B cell (primary cell): ENCODE measurements around the gene ANGPT4.

ENCODE experiments used
- EZH2 ChIP-seq: IDR thresholded peaks from 2 replicates; pipeline ENCODE4 v1.6.1; 2012; ENCODE audit warnings: borderline replicate concordance, low read depth, mild to moderate bottlenecking, moderate library complexity, low read length; ENCODE audit not compliant: insufficient read depth, poor library complexity, severe bottlenecking
- TF ChIP-seq, protein P1 (sequence below): fragments of 200-600 bp; IDR thresholded peaks from one replicate; pipeline ENCODE4 v1.8.0; 2022; ENCODE audit warnings: antibody characterized with exemption, mild to moderate bottlenecking

DNA sequence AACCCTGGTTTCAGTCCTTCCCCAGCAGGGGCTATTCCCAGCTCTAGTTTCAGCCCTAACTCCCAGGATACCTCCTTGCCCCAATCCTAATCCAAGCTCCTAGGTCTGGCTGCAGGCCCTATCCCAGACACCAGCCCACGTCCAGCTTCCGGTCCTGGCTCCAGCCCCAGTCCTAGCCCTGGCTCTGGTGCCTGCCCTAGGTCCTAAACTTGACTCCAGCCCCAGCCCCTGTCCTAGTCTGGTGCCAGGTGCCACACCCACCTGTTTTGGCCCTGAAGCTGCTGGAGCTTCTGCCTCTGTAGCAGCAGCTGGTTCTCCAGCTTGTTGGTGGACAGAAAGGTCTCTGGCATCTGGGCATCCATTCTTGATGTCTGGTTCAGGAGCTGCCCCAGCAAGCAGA, 28.1 kb downstream of the ANGPT4 start:
- TF ChIP-seq, protein P1, sequence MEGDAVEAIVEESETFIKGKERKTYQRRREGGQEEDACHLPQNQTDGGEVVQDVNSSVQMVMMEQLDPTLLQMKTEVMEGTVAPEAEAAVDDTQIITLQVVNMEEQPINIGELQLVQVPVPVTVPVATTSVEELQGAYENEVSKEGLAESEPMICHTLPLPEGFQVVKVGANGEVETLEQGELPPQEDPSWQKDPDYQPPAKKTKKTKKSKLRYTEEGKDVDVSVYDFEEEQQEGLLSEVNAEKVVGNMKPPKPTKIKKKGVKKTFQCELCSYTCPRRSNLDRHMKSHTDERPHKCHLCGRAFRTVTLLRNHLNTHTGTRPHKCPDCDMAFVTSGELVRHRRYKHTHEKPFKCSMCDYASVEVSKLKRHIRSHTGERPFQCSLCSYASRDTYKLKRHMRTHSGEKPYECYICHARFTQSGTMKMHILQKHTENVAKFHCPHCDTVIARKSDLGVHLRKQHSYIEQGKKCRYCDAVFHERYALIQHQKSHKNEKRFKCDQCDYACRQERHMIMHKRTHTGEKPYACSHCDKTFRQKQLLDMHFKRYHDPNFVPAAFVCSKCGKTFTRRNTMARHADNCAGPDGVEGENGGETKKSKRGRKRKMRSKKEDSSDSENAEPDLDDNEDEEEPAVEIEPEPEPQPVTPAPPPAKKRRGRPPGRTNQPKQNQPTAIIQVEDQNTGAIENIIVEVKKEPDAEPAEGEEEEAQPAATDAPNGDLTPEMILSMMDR: no peak
- no peak for TF ChIP-seq EZH2
